Activated gamma-delta T cell (primary cell): Measurements from ENCODE around the gene ACP1.
"Not testable (repeated sequence)": the region's sequence is repeated elsewhere in the genome, so short reads cannot be mapped to it uniquely, and the experiment has no call there.

Experiments used
- DNase-seq: peaks from one replicate; lab custom pipeline; 2025; lab: John Stamatoyannopoulos, UW

ACP1 gene

DNA sequence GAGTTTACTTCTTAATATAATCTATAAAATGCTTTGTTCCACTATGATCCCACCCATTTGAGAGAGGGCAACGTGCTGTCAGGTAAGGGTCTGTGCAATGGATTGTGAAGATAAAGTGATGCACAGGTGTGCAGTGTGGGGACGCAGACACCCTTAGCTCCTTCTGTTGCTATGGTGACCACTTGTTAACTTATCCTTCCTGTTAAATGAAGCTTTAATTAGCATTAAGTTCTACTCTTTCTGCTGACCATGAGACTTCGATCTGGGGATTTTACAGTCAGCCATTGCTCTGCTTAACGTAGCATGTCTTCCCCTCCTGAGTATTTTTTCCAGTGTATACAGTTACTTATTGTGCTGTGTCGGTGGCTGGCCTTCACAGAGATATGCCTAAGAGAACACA, 46.2 kb downstream of the ACP1 start:
- DNase-seq, result no peak

DNA sequence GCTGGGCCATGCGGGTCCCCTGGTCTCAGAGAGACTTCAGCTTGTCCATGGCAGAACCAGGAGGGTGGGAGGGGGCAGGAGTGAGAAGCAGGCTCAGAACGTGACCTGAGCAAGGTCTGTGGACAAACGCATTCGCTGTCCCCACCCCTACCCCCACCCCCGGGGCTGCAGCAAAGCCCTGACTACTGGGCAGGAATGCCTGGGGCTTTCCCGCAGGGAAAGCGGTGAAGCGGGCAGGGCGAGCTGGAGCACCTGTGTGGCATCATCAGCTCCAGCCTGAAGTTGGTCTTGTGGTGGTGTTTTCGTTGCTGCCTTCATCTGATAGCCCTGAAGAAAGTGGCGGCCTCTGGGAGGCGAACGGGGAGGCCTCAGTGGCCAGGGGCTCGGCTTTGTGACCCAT, 49.2 kb downstream of the ACP1 start:
- DNase-seq, result no peak

DNA sequence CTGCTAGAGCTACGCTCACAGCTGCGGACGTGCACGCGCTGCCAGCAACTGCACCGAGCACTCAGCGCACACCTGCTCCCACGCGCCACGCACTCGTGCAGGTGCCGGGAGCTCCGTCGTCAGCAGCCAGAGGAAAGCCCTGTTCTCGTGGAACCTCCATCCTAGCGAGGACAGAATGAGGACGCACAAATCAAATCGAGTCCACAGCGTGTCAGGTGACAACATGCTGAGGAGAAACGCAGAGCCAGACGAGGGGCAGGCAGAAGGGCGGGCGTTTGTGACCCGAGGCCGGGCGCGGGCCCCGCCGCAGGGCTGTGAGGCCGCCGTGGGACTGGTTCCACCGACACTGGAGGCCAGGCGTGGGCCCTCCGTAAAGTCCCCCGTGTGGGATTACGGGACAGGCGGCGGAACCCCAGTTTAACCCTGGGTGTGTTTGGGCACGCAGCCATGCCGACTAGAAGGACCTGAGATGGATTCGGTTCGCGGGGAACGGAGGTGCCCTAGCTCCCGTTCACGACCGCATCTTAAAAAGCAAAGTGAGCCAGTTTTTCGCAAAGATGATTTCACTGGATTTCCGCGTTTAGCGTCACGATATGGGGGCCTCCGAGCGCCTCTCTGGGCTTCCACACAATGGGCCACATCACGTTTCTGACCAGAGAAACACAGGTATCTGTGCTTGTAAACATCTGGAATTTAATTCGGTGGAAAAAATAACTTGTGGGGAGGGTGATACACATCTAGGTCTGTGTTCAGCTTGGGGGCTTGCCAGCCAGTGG, 50.0 kb downstream of the ACP1 start:
- no peak for DNase-seq

DNA sequence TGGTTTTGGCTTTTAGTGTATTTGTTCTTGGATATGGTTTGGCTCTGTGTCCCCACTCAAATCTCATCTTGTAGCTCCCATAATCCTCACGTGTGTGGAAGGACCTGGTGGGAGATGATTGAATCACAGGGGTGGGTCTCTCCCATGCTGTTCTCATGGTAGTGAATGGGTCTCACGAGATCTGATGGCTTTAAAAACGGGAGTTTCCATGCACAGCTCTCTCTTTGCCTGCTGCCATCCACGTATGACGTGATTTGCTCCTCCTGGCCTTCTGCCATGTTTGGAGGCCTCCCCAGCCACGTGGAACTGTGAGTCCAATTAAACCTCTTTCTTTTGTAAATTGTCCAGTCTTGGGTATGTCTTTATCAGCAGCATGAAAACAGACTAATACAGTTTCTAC, 51.2 kb downstream of the ACP1 start:
- not testable (repeated sequence) for DNase-seq

DNA sequence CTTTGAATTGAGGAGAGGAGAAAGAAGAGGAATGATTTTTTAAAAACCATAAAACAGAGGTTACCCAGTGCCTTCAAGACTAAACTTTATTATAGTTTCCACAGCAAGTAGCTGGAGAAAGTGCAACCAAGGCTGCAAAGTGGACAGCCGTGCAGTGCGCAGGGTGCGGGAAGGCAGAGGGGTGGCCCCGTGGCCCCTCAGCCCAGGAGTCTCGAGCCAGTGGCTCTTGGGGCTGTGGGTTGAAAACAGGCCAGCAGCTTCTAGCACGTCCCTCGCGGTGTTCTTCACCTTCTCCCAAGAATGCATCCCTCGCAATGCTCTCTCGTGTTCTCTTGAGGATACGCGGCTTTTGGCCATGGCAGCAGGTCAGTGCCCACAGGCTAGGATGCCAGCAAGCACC, 51.6 kb downstream of the ACP1 start:
- DNase-seq, result no peak

DNA sequence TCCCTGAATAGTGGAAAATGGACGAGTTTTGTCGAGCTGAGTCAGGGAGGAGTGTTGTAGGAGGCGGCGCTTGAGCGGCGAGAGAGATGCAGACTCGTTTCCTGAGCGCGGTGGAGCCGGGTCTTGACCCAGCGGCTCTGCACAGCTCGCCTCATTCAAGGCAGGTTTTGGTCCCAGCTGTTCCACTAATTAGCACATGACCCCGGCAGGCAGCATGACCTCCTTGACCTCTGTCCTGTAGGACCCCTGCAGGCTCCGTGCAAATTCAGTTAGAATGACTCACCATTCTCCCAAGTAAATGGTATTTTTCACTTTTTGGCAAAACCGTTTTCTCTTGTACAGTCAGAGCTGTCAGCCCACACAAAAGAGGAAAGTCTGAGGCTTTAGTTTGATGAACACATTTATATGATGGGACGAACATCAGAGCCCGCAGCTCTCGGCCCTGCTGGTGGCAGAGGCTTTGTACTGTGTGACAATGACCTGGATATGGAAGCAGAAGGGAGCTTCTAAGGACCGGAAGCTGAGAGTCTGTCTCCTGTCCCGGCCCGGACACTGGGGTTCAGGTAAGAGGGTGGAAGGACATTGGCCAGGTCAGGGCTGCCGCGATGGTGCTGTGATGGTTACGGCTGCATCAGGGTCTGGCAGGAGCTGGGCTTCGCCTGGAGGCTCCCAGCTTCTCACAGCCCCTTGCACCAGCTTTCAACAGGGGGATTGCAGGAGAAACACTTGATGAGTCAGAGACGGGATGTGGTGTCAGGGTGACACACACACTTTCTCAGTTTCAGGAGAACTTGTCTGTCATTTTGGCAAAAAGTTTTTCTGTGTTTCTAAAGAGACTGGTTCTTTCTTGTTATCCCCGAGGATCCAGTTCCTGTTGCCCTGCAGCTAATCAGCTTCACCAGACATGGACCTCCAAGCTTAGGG, 53.0 kb downstream of the ACP1 start:
- DNase-seq, result no peak

DNA sequence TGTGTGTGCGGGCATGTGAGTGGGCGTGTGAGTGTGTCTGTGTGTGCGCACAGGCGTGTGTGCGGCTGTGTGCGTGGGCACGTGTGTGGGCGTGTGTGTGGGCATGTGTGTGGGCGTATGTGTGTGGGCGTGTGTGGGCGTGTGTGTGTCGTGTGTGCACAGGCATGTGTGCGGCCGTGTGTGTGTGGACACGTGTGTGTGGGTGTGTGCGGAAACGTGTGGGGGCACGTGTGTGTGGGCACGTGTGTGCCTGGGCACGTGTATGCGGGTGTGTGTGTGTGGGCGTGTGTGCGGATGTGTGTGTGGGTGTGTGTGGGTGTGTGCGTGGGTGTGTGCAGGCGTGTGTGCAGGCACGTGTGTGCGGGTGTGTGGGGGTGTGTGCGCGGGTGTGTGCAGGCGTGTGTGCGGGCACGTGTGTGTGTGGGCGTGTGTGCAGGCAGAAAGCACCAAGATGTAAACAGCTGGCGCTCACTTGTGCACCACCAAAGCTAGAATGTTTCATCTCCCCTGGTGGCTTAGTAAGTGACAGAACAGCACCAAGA, 54.4 kb downstream of the ACP1 start:
- DNase-seq, result no peak

DNA sequence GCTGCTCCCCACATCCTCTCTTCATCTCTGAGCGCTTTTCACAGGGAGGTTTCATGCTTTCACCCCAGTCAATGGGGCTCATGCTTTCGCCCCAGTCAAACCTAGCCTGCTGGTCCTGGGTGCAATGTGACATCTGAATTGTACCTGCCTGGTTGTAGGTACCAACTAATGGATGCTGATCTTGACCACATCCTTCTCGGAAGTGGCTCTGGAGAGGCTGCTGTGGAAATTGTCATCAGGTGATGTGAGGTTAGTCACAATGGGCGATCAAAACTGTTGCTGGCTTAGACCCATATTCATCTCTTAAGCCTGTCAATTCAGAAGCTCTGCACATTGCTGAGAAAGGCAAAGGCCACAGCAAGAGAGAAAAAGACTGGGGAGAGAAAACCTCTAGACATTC, 55.8 kb downstream of the ACP1 start:
- DNase-seq, result no peak

DNA sequence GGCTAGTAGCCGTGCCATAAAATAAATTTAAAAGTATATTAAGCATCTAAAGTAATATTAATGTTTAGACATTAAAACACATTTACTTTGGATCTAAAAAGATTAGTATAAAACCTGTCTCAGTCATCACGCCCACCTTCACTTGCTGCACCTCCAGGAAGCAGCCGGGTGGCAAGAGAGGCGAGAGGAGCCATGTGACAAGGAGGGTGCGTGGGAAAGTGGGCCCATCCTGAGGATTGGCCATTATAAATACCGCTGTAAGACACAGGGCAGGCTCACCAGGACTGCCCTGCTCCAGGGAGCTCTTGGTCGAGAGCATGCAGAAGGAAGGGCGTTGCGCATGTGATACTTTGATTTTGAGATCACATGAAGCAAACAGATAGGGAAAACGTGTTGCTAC, 57.6 kb downstream of the ACP1 start:
- DNase-seq, result no peak

DNA sequence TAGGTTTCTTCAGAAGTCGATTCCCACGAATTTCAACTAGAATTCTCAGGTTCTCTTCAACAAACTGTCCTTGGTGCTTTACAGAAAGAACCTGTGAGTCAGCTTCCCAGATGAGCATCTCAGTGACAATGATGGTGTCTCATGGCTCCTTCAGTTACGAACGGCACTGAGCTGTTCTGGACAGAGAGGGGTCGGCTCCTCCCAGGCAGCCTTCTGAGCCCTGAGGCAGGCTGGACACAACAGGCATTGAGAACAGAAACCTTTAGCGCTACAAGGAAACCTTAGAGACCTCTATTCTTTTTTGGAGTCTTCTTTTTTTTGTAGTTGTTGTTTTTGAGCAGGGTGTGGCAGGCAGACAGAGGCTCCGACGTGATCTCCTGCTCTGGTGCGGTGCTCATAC, 58.3 kb downstream of the ACP1 start:
- DNase-seq, result no peak
